Glomerular endothelial cell (primary cell): Measurements from ENCODE around the gene LILRA5. TPM values are rescaled to one million over a fixed set of nuclear protein-coding genes. Genes with fewer than 3 reads are reported as not detected.
"Not testable (repeated sequence)": the region's sequence is repeated elsewhere in the genome, so short reads cannot be mapped to it uniquely, and the experiment has no call there.

Source experiments
- DNase-seq: peaks from one replicate; pipeline ENCODE4 v3.0.0-alpha.2; 2011; ENCODE audit warnings: low read depth, low spot score; ENCODE audit errors: extremely low read depth
- total RNA-seq: library from RNA; depleted of rRNA; stranded (reverse); fragments of >200 nt; gene quantifications from 2 replicates; pipeline ENCODE4 v1.2.3, GENCODE V29; 2015

Gene LILRA5
- total RNA-seq, 1 donor from 2014 or later, result not detected

- DNase-seq, result no peak
These were observed 5.5 kb downstream of the LILRA5 start for GRCh38 chr19:54307389-54308020.

GRCh38 chr19:54305141-54305540 is 7.8 kb downstream of the LILRA5 start:
- DNase-seq, result no peak

- DNase-seq, result no peak
These were observed 10.7 kb downstream of the LILRA5 start for GRCh38 chr19:54302257-54302656.

- DNase-seq, result no peak
These were observed 13.5 kb downstream of the LILRA5 start for GRCh38 chr19:54299515-54299914.

- no peak for DNase-seq
These were observed 13.9 kb downstream of the LILRA5 start for GRCh38 chr19:54299126-54299498.

- DNase-seq, result no peak
These were observed 14.4 kb downstream of the LILRA5 start for GRCh38 chr19:54298357-54299125.

GRCh38 chr19:54297759-54298305 is 15.1 kb downstream of the LILRA5 start:
- DNase-seq, result no peak

GRCh38 chr19:54294539-54294938 is 18.4 kb downstream of the LILRA5 start:
- no peak for DNase-seq

GRCh38 chr19:54289160-54289559 is 23.8 kb downstream of the LILRA5 start:
- DNase-seq, result not testable (repeated sequence)

- DNase-seq, result no peak
These were observed 25.5 kb downstream of the LILRA5 start for GRCh38 chr19:54287456-54287855.

- DNase-seq, result not testable (repeated sequence)
These were observed 26.7 kb downstream of the LILRA5 start for GRCh38 chr19:54286283-54286682.

GRCh38 chr19:54285427-54286056 is 27.4 kb downstream of the LILRA5 start:
- not testable (repeated sequence) for DNase-seq

- no peak for DNase-seq
These were observed 30.1 kb downstream of the LILRA5 start for GRCh38 chr19:54282686-54283470.

- not testable (repeated sequence) for DNase-seq
These were observed 31.3 kb downstream of the LILRA5 start for GRCh38 chr19:54281729-54282075.

GRCh38 chr19:54281007-54281728 is 31.8 kb downstream of the LILRA5 start, which contains the start of gene LILRB2:
Gene LILRB2 (minus strand): TSS chr19:54281110. CDS start chr19:54280496, 614 bp downstream.
- no peak for DNase-seq

- DNase-seq, result not testable (repeated sequence)
These were observed 32.5 kb downstream of the LILRA5 start for GRCh38 chr19:54280441-54280840.

GRCh38 chr19:54280025-54280424 is 32.9 kb downstream of the LILRA5 start:
- not testable (repeated sequence) for DNase-seq

- DNase-seq, result no peak
These were observed 33.5 kb downstream of the LILRA5 start for GRCh38 chr19:54279406-54279962.

- DNase-seq, result not testable (repeated sequence)
These were observed 34.3 kb downstream of the LILRA5 start for GRCh38 chr19:54278571-54279195.
